ENCODE measurements around the gene AHCYL2. TPM values are rescaled to one million over a fixed set of nuclear protein-coding genes. Genes with fewer than 3 reads are reported as not detected.

Gene AHCYL2
- total RNA-seq, 3 donors from 2014 or later (not counting 1 experiment from before 2014, with no cell fraction given): 11.6 to 15.2 (median 14.5) TPM

GRCh38 chr7:129186749-129187260 is 38.0 kb upstream of the AHCYL2 start:
- H3K27me3 Mint-ChIP-seq (ENCODE audit: low read depth in 2 of 2): peaks cover 29 to 30% of the 10 kb centered on the region in 2 donors

GRCh38 chr7:129187681-129188371 is 37.0 kb upstream of the AHCYL2 start:
- WGBS (ENCODE audit: insufficient coverage): 36% methylated on average over 13 of the region's 14 CpGs

More at GRCh38 chr7:129186749-129187260, 38.0 kb upstream of the AHCYL2 start:
- DNase-seq: no peak
- Mint-ChIP-seq H3K4me3 (no peak overlapping the region), H3K4me1 (peaks cover 5 to 7% of the 10 kb centered on the region in 2 donors), H3K27ac (no peak overlapping the region), H3K9me3 (no peaks in the 10 kb centered on the region), H3K36me3 (no peaks in the 10 kb centered on the region)
- Histone ChIP-seq H3K36me3 (ENCODE audit: control insufficient read depth, insufficient read depth, low read length) (no peaks in the 10 kb centered on the region), H3K4me3 (ENCODE audit: low read length) (no peak overlapping the region), H3K27ac (ENCODE audit: low read length) (no peak overlapping the region), H3K4me1 (ENCODE audit: control insufficient read depth, insufficient read depth, low read length) (peaks cover 14% of the 10 kb centered on the region), H3K27me3 (ENCODE audit: control insufficient read depth, insufficient read depth, low read length) (peaks cover 15% of the 10 kb centered on the region), H3K9me3 (ENCODE audit: control insufficient read depth, insufficient read depth, low read length) (no peaks in the 10 kb centered on the region)
- TF ChIP-seq CTCF (IDR thresholded peaks at IDR 0.05): no peak
- no peak for ATAC-seq
- intact Hi-C loops (cut with micrococcal nuclease): no loop called here
- 93% methylated on average over 6 of the region's 6 CpGs for WGBS (ENCODE audit: insufficient coverage)

GRCh38 chr7:129188372-129188891 is 36.4 kb upstream of the AHCYL2 start, which contains the start of gene SMO:
SMO (plus strand) TSS chr7:129188633; CDS start chr7:129189152, 519 bp downstream.
- Mint-ChIP-seq H3K4me3 (peak within 1 kb of the TSS; percentile 84), H3K4me1 (peaks cover 5 to 7% of the 10 kb centered on the region in 2 donors), H3K36me3 (no peaks in the 10 kb centered on the region), H3K27me3 (ENCODE audit: low read depth in 2 of 2) (peaks cover 39 to 44% of the 10 kb centered on the region in 2 donors), H3K9me3 (no peaks in the 10 kb centered on the region), H3K27ac (no peak within 1 kb of the TSS)
- DNase-seq (peak in 1 of 2 donors; percentile 15), ATAC-seq (peak in 1 of 3 donors; percentile 59)
- intact Hi-C loops (cut with micrococcal nuclease): no loop called here
- under 1% methylated on average over 48 of the region's 48 CpGs for WGBS (ENCODE audit: insufficient coverage)
- no peak for TF ChIP-seq CTCF (IDR thresholded peaks at IDR 0.05)
- Histone ChIP-seq H3K27ac (ENCODE audit: low read length) (no peak within 1 kb of the TSS), H3K9me3 (ENCODE audit: control insufficient read depth, insufficient read depth, low read length) (no peaks in the 10 kb centered on the region), H3K27me3 (ENCODE audit: control insufficient read depth, insufficient read depth, low read length) (peaks cover 15% of the 10 kb centered on the region), H3K4me1 (ENCODE audit: control insufficient read depth, insufficient read depth, low read length) (peaks cover 14% of the 10 kb centered on the region), H3K4me3 (ENCODE audit: low read length) (peak within 1 kb of the TSS; percentile 13), H3K36me3 (ENCODE audit: control insufficient read depth, insufficient read depth, low read length) (no peaks in the 10 kb centered on the region)

More at GRCh38 chr7:129187681-129188371, 37.0 kb upstream of the AHCYL2 start:
- Histone ChIP-seq H3K9me3 (ENCODE audit: control insufficient read depth, insufficient read depth, low read length) (no peaks in the 10 kb centered on the region), H3K4me3 (ENCODE audit: low read length) (peak overlapping the region; percentile 13), H3K27ac (ENCODE audit: low read length) (no peak overlapping the region), H3K4me1 (ENCODE audit: control insufficient read depth, insufficient read depth, low read length) (peaks cover 14% of the 10 kb centered on the region), H3K36me3 (ENCODE audit: control insufficient read depth, insufficient read depth, low read length) (no peaks in the 10 kb centered on the region), H3K27me3 (ENCODE audit: control insufficient read depth, insufficient read depth, low read length) (peaks cover 15% of the 10 kb centered on the region)
- intact Hi-C loops (cut with micrococcal nuclease): no loop called here
- no peak for DNase-seq
- TF ChIP-seq CTCF (IDR thresholded peaks at IDR 0.05): no peak
- Mint-ChIP-seq H3K27ac (no peak overlapping the region), H3K36me3 (no peaks in the 10 kb centered on the region), H3K9me3 (no peaks in the 10 kb centered on the region), H3K4me3 (peak overlapping the region; percentile 67), H3K27me3 (ENCODE audit: low read depth in 2 of 2) (peaks cover 37 to 39% of the 10 kb centered on the region in 2 donors), H3K4me1 (peaks cover 5 to 7% of the 10 kb centered on the region in 2 donors)
- no peak for ATAC-seq

Data from natural killer cell (primary cell).